AG09309 (cell line): Measurements from ENCODE around the gene OR1E2.

Source experiments
- DNase-seq: peaks from one replicate; pipeline ENCODE4 v3.0.0-alpha.2; 2010; ENCODE audit warnings: low read depth
- H3K4me3 ChIP-seq: 2 replicates; pipeline ENCODE4 v1.5.1; 2011; ENCODE audit warnings: mild to moderate bottlenecking, low read depth, low read length, moderate library complexity; ENCODE audit not compliant: control insufficient read depth
- CTCF ChIP-seq: IDR thresholded peaks from 2 replicates; pipeline ENCODE4 v1.5.1; 2011; ENCODE audit warnings: mild to moderate bottlenecking, low read depth, low read length, inconsistent platforms; ENCODE audit not compliant: insufficient read depth, control insufficient read depth; ENCODE audit errors: missing control alignments

The OR1E2 gene

GRCh38 chr17:3433741-3434140 is at the start of gene OR1E2:
TSS of gene OR1E2 (minus strand) at chr17:3433841. CDS start at chr17:3433841, 0 bp downstream.
- no peak within 1 kb of the TSS for H3K4me3 ChIP-seq
- DNase-seq, result no peak
- TF ChIP-seq CTCF, result no peak

- no peak for TF ChIP-seq CTCF
- DNase-seq, result no peak
- H3K4me3 ChIP-seq, result no peak overlapping the region
Observed at GRCh38 chr17:3482852-3483251, 49.2 kb upstream of the OR1E2 start.

- no peak for TF ChIP-seq CTCF
- H3K4me3 ChIP-seq, result no peak overlapping the region
- no peak for DNase-seq
Observed at GRCh38 chr17:3479988-3480387, 46.3 kb upstream of the OR1E2 start.

- no peak for DNase-seq
- no peak for TF ChIP-seq CTCF
- no peak within 1 kb of the TSS; the same call in 1 of the 2 replicates for H3K4me3 ChIP-seq
Observed at GRCh38 chr17:3475812-3476610, 42.4 kb upstream of the OR1E2 start, which contains the start of gene ASPA. TSS of gene ASPA (plus strand) at chr17:3475997. CDS start at chr17:3476160, 163 bp downstream.

- DNase-seq, result no peak
- no peak overlapping the region for H3K4me3 ChIP-seq
- no peak for TF ChIP-seq CTCF
Observed at GRCh38 chr17:3475251-3475685, 41.6 kb upstream of the OR1E2 start.

GRCh38 chr17:3474212-3474611 is 40.6 kb upstream of the OR1E2 start:
- H3K4me3 ChIP-seq, result no peak overlapping the region
- DNase-seq, result no peak
- no peak for TF ChIP-seq CTCF
